Neural cell (in vitro differentiated cells): ENCODE results near the gene CAMSAP3.

Experiments used
- CTCF ChIP-seq: fragments of 450-650 bp; IDR thresholded peaks from 2 replicates; pipeline ENCODE4 v1.5.1; 2014; ENCODE audit warnings: antibody characterized with exemption, mild to moderate bottlenecking, moderate library complexity; ENCODE audit not compliant: poor library complexity, severe bottlenecking
- EP300 ChIP-seq: fragments of 450-650 bp; conservative IDR thresholded peaks from 2 replicates; pipeline ENCODE4 v1.6.1; 2014; ENCODE audit warnings: antibody characterized with exemption, mild to moderate bottlenecking, moderate library complexity; ENCODE audit not compliant: poor library complexity, severe bottlenecking
- EZH2 ChIP-seq: fragments of 200-600, 300-800 bp; shearing (Covaris generic), sonication (generic); IDR thresholded peaks from 2 replicates; pipeline ENCODE4 v1.6.1; 2014; ENCODE audit warnings: antibody characterized with exemption, low read length, borderline replicate concordance, mild to moderate bottlenecking; ENCODE audit not compliant: insufficient read depth, poor library complexity, severe bottlenecking
- POLR2AphosphoS5 ChIP-seq: IDR thresholded peaks from 2 replicates; pipeline ENCODE4 v1.6.1; 2012
- SMC3 ChIP-seq: fragments of 450-650 bp; conservative IDR thresholded peaks from 2 replicates; pipeline ENCODE4 v1.6.1; 2014; ENCODE audit warnings: antibody characterized with exemption, mild to moderate bottlenecking, moderate library complexity; ENCODE audit not compliant: poor library complexity

GRCh38 chr19:7598180-7598579 is 2.5 kb downstream of the CAMSAP3 start:
- no peak for TF ChIP-seq EP300
- TF ChIP-seq CTCF: no peak
- no peak for TF ChIP-seq EZH2
- TF ChIP-seq POLR2AphosphoS5: no peak
- TF ChIP-seq SMC3: no peak
